ENCODE measurements around the gene RET.

DNA sequence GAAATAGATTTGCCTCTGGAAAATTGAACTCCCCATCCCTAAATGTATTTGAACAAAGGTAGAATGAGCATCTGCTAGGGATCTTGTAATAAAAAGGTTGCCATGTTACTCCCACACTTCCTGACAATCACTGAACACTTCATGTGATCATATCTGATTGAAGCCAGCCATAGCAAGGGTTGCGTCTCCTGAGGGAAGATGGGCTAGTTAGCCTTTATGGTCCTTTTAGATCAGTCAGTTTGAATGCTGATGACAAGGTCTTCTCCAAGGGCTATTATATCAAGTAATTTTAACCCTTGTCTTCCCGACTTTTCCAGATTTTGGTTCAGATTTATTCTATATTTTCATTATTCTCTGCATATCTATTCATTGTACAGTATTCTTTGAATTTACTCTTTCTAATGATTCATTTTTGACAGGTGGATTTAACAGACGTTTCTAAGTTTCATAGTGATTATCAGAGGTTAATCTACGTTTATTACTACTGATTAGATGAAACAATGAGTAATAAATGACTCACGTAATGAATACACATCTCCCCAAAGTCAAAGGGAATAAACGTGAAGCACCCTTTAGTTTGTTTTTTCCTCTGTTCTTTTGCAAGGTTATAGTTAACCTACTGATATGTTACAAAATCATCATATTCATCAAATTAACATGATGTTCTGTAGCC is 89.5 kb downstream of the RET start:
- TF ChIP-seq, protein P1, sequence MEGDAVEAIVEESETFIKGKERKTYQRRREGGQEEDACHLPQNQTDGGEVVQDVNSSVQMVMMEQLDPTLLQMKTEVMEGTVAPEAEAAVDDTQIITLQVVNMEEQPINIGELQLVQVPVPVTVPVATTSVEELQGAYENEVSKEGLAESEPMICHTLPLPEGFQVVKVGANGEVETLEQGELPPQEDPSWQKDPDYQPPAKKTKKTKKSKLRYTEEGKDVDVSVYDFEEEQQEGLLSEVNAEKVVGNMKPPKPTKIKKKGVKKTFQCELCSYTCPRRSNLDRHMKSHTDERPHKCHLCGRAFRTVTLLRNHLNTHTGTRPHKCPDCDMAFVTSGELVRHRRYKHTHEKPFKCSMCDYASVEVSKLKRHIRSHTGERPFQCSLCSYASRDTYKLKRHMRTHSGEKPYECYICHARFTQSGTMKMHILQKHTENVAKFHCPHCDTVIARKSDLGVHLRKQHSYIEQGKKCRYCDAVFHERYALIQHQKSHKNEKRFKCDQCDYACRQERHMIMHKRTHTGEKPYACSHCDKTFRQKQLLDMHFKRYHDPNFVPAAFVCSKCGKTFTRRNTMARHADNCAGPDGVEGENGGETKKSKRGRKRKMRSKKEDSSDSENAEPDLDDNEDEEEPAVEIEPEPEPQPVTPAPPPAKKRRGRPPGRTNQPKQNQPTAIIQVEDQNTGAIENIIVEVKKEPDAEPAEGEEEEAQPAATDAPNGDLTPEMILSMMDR (IDR thresholded peaks at IDR 0.05): no peak
- no peak for TF ChIP-seq POLR2A (IDR thresholded peaks at IDR 0.05)
- TF ChIP-seq EP300 (IDR thresholded peaks at IDR 0.05): no peak

Measured in ovary (tissue), 3 donors.